HEK293 (cell line): ENCODE data around the gene MCU.
A peak's percentile ranks its signal among the peaks of the same experiment; 100 is the strongest.

Experiments used
- CTCF ChIA-PET: fragments of 350-600 bp; formaldehyde crosslinking; extraction: SDS; loops from one replicate; lab custom pipeline; 2021; ENCODE audit warnings: antibody characterized with exemption; lab: Yijun Ruan, JAX
- POLR2A ChIA-PET: fragments of 300-600 bp; formaldehyde crosslinking; extraction: SDS; loops from one replicate; lab custom pipeline; 2020; ENCODE audit warnings: antibody characterized with exemption, inconsistent platforms; lab: Yijun Ruan, JAX
- H3K27ac ChIP-seq: fragments of 200-500 bp; sonication (Bioruptor generic); 2 replicates; pipeline ENCODE4 v1.5.1; 2014; ENCODE audit warnings: low read depth, low read length, control low read depth, inconsistent platforms; ENCODE audit errors: extremely low read depth
- H3K36me3 ChIP-seq, 2 experiments: fragments of 200-500 bp in 1 of 2; sonication (Bioruptor generic) in 1 of 2; 1 replicate in 1 of 2; 2 replicates in 1 of 2; pipeline ENCODE4 v1.5.1; 2014 to 2017; ENCODE audit warnings: inconsistent platforms in 2 of 2, low read length in 2 of 2; ENCODE audit not compliant: control insufficient read depth in 2 of 2, insufficient read depth in 1 of 2
- H3K4me1 ChIP-seq: fragments of 200-500 bp; sonication (Bioruptor generic); 2 replicates; pipeline ENCODE4 v1.5.1; 2014; ENCODE audit warnings: mild to moderate bottlenecking, low read length, inconsistent platforms; ENCODE audit not compliant: control insufficient read depth, insufficient read depth
- H3K4me3 ChIP-seq: 2 replicates; pipeline ENCODE4 v1.5.1; 2011; ENCODE audit warnings: low read depth, mild to moderate bottlenecking, control low read depth, low read length, moderate library complexity
- H3K9me3 ChIP-seq: fragments of 200-500 bp; sonication (Bioruptor generic); 2 replicates; pipeline ENCODE4 v1.5.1; 2014; ENCODE audit warnings: low read depth, low read length, inconsistent platforms; ENCODE audit not compliant: control insufficient read depth, insufficient read depth
- IKZF3 ChIP-seq: fragments of 450-650 bp; IDR thresholded peaks from 2 replicates; pipeline ENCODE4 v1.5.0; 2018; ENCODE audit warnings: missing biosample characterization, mild to moderate bottlenecking, missing genetic modification characterization, moderate library complexity
- PRDM4 ChIP-seq: fragments of 450-650 bp; formaldehyde crosslinking; IDR thresholded peaks from 2 replicates; pipeline ENCODE4 v1.5.1; 2017; ENCODE audit warnings: missing biosample characterization, missing genetic modification characterization
- PRDM6 ChIP-seq: fragments of 450-650 bp; formaldehyde crosslinking; IDR thresholded peaks from 2 replicates; pipeline ENCODE4 v1.5.1; 2017; ENCODE audit warnings: missing biosample characterization, missing genetic modification characterization
- SCRT1 ChIP-seq: fragments of 450-650 bp; formaldehyde crosslinking; IDR thresholded peaks from 2 replicates; pipeline ENCODE4 v1.5.1; 2016; ENCODE audit warnings: missing biosample characterization, missing genetic modification characterization, borderline replicate concordance
- ZBTB10 ChIP-seq: fragments of 450-650 bp; formaldehyde crosslinking; IDR thresholded peaks from 2 replicates; pipeline ENCODE4 v1.5.1; 2016; ENCODE audit warnings: missing biosample characterization, missing genetic modification characterization
- ZBTB48 ChIP-seq: fragments of 450-650 bp; formaldehyde crosslinking; IDR thresholded peaks from 2 replicates; pipeline ENCODE4 v1.5.1; 2016; ENCODE audit warnings: missing biosample characterization, missing genetic modification characterization
- ZBTB49 ChIP-seq: fragments of 450-650 bp; formaldehyde crosslinking; IDR thresholded peaks from 2 replicates; pipeline ENCODE4 v1.5.1; 2016; ENCODE audit warnings: missing biosample characterization, missing genetic modification characterization, low read depth
- ZFP3 ChIP-seq: fragments of 450-650 bp; formaldehyde crosslinking; IDR thresholded peaks from 2 replicates; pipeline ENCODE4 v1.5.1; 2016; ENCODE audit warnings: low read depth, missing biosample characterization, missing genetic modification characterization
- ZNF10 ChIP-seq: fragments of 450-650 bp; formaldehyde crosslinking; IDR thresholded peaks from 2 replicates; pipeline ENCODE4 v1.5.1; 2017; ENCODE audit warnings: missing biosample characterization, missing genetic modification characterization
- ZNF148 ChIP-seq: fragments of 450-650 bp; formaldehyde crosslinking; IDR thresholded peaks from 2 replicates; pipeline ENCODE4 v1.5.0; 2017; ENCODE audit warnings: missing biosample characterization, missing genetic modification characterization, borderline replicate concordance
- ZNF2 ChIP-seq: fragments of 450-650 bp; formaldehyde crosslinking; IDR thresholded peaks from 2 replicates; pipeline ENCODE4 v1.5.1; 2016; ENCODE audit warnings: missing biosample characterization, missing genetic modification characterization
- ZNF23 ChIP-seq: fragments of 450-650 bp; formaldehyde crosslinking; IDR thresholded peaks from 2 replicates; pipeline ENCODE4 v1.5.1; 2016; ENCODE audit warnings: missing biosample characterization, missing genetic modification characterization, borderline replicate concordance
- ZNF488 ChIP-seq: fragments of 450-650 bp; formaldehyde crosslinking; IDR thresholded peaks from 2 replicates; pipeline ENCODE4 v1.5.1; 2016; ENCODE audit warnings: missing biosample characterization, missing genetic modification characterization
- ZNF501 ChIP-seq: fragments of 450-650 bp; formaldehyde crosslinking; IDR thresholded peaks from 2 replicates; pipeline ENCODE4 v1.5.1; 2016; ENCODE audit warnings: missing biosample characterization, missing genetic modification characterization
- ZNF548 ChIP-seq: fragments of 450-650 bp; formaldehyde crosslinking; IDR thresholded peaks from 2 replicates; pipeline ENCODE4 v1.5.1; 2016; ENCODE audit warnings: missing biosample characterization, missing genetic modification characterization
- ZNF610 ChIP-seq: fragments of 450-650 bp; formaldehyde crosslinking; IDR thresholded peaks from 2 replicates; pipeline ENCODE4 v1.5.1; 2016; ENCODE audit warnings: missing biosample characterization, missing genetic modification characterization, borderline replicate concordance
- ZSCAN4 ChIP-seq: fragments of 450-650 bp; formaldehyde crosslinking; IDR thresholded peaks from 2 replicates; pipeline ENCODE4 v1.5.1; 2017; ENCODE audit warnings: missing biosample characterization, missing genetic modification characterization

Gene MCU

GRCh38 chr10:72688208-72688651 is 3.7 kb upstream of the MCU start (continued):
- TF ChIP-seq ZBTB10 (tag by site-specific recombination) (no peak), ZSCAN4 (tag by site-specific recombination) (no peak), PRDM6 (tag by site-specific recombination) (peak; percentile 52; the same call in 1 of the 2 replicates)

GRCh38 chr10:72689660-72690059 is 2.3 kb upstream of the MCU start:
- TF ChIP-seq ZBTB48 (tag by site-specific recombination): no peak
- no peak for TF ChIP-seq ZNF23 (tag by site-specific recombination)
- TF ChIP-seq ZBTB49 (tag by site-specific recombination): no peak
- no peak for TF ChIP-seq ZNF501
- no peak for TF ChIP-seq ZNF488 (tag by site-specific recombination)
- TF ChIP-seq SCRT1 (tag by site-specific recombination): no peak
- no peak for TF ChIP-seq IKZF3 (tag by site-specific recombination)
- no peak for TF ChIP-seq ZNF10 (tag by site-specific recombination)
- no peak for TF ChIP-seq ZNF2 (tag by site-specific recombination)
- TF ChIP-seq ZNF548 (tag by site-specific recombination): no peak
- no peak for TF ChIP-seq ZNF148
- TF ChIP-seq PRDM4 (tag by site-specific recombination): no peak
- no peak for TF ChIP-seq ZNF610 (tag by site-specific recombination)
- TF ChIP-seq ZFP3 (tag by site-specific recombination): no peak
- no peaks in the 10 kb centered on the region for H3K36me3 ChIP-seq
- ChIA-PET CTCF (interaction anchor here (0.6 to 1.4 kb wide), 4 partner anchors 9 to 99 kb away, joined by 3 to 5 read pairs (median 3); no protein-coding TSS in a partner anchor), POLR2A (interaction anchor here (1.8 kb wide), 1 partner anchor 64 kb away, joined by 5 read pairs; the partner anchor contains the start of gene MICU1)
- peaks cover 7% of the 10 kb centered on the region; the same call in 1 of the 2 replicates for H3K4me1 ChIP-seq
- no peaks in the 10 kb centered on the region for H3K9me3 ChIP-seq
- no peak overlapping the region for H3K4me3 ChIP-seq
- H3K27ac ChIP-seq: no peak overlapping the region
